Prostate gland (tissue), 2 donors: ENCODE data around the gene RSU1.

Experiments
- CTCF ChIP-seq, 4 experiments: fragments of 200-600 bp in 2 of 4; fragments of 450-650 bp in 2 of 4; sonication (generic) in 2 of 4; IDR thresholded peaks; 1 replicate in 3 of 4; 2 replicates in 1 of 4; pipeline ENCODE4 v1.5.1; 2016 to 2019; ENCODE audit warnings: antibody characterized with exemption in 4 of 4, mild to moderate bottlenecking in 2 of 4, moderate library complexity in 2 of 4
- POLR2A ChIP-seq: fragments of 450-650 bp; IDR thresholded peaks from one replicate; pipeline ENCODE4 v1.6.1; 2016; ENCODE audit warnings: antibody characterized with exemption, mild to moderate bottlenecking
- POLR2AphosphoS5 ChIP-seq: sonication (generic); formaldehyde crosslinking; IDR thresholded peaks from one replicate; pipeline ENCODE4 v1.6.1; 2017; ENCODE audit warnings: antibody characterized with exemption

DNA sequence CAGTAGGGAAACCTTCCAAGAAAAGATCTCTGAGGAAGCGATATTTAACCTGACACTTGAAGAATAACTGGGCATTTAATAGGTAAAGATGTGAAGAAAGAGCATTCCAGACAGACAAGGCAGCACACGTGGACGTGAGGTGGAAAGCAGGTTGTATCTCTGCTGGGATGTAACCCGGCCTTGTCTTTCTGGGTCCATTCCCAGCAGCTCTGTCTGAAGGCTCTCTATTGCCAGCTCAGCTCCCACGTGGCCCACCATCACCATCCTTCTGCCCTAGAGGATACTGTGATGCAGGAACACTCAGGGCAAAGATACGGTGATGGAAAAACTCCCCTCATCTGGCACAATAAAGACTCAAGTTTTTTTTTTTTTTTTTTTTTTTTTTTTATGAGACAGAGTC is 137.7 kb downstream of the RSU1 start:
- TF ChIP-seq CTCF (IDR thresholded peaks at IDR 0.05) (no peak), POLR2A (no peak), POLR2AphosphoS5 (no peak)
